Heart right ventricle (tissue), 16 donors: ENCODE data around the gene SGCA. TPM values are rescaled to one million over a fixed set of nuclear protein-coding genes. Genes with fewer than 3 reads are reported as not detected.

ENCODE experiments used
- ATAC-seq, 8 donors: fragments of 200-7000 bp; cut with Tn5 transposase; one replicate each; pipeline ENCODE4 v1.9.1; 2020; ENCODE audit warnings: mild to moderate bottlenecking in 8 of 8, moderate library complexity in 8 of 8, moderate number of reproducible peaks in 1 of 8
- DNase-seq, 2 donors: peaks; one replicate each; pipeline ENCODE4 v3.0.0-alpha.2; 2020
- H3K27ac ChIP-seq, 10 donors: fragments of 200-600 bp; sonication (generic) in 2 of 10; one replicate each; pipeline versions ENCODE4 v1.5.0 to v1.8.0; 2020 to 2022; ENCODE audit warnings: mild to moderate bottlenecking in 3 of 10
- H3K27me3 ChIP-seq, 7 donors: fragments of 200-600 bp; one replicate each; pipeline ENCODE4 v1.8.0; 2021 to 2022; ENCODE audit warnings: mild to moderate bottlenecking in 2 of 7
- H3K36me3 ChIP-seq, 9 donors: fragments of 200-600 bp; sonication (generic) in 1 of 9; one replicate each; pipeline versions ENCODE4 v1.5.0 to v1.8.0; 2020 to 2022; ENCODE audit warnings: mild to moderate bottlenecking in 2 of 9
- H3K4me1 ChIP-seq, 9 donors: fragments of 200-600 bp; sonication (generic) in 1 of 9; one replicate each; pipeline versions ENCODE4 v1.5.0 to v1.8.0; 2020 to 2022; ENCODE audit warnings: mild to moderate bottlenecking in 4 of 9
- H3K4me3 ChIP-seq, 10 donors: fragments of 200-600 bp; sonication (generic) in 2 of 10; one replicate each; pipeline versions ENCODE4 v1.5.0 to v1.8.0; 2020 to 2022; ENCODE audit warnings: mild to moderate bottlenecking in 7 of 10, moderate library complexity in 2 of 10
- H3K9me3 ChIP-seq, 11 donors: fragments of 200-600 bp in 10 of 11; sonication (generic) in 2 of 11; one replicate each; pipeline versions ENCODE4 v1.5.0 to v1.8.0; 2013 to 2022; ENCODE audit warnings: mild to moderate bottlenecking in 2 of 11, control low read depth in 1 of 11, moderate library complexity in 1 of 11
- CTCF ChIP-seq, 9 donors: fragments of 200-600 bp; sonication (generic) in 2 of 9; IDR thresholded peaks; one replicate each; pipeline versions ENCODE4 v1.5.0 to v1.8.0; 2021 to 2022; ENCODE audit warnings: antibody characterized with exemption in 9 of 9, mild to moderate bottlenecking in 5 of 9, moderate library complexity in 1 of 9
- WGBS, 2 donors: extraction: QIAGEN DNeasy Blood & Tissue Kit; methylation state at CpG; one replicate each; pipeline ENCODE4 v1.1.7; 2013; ENCODE audit warnings: inconsistent platforms in 1 of 2; 5-methylcytosine and 5-hydroxymethylcytosine counted together
- intact Hi-C, 10 donors: fragments of 100-400 bp; cut with DNase I; formaldehyde crosslinking; loops; one replicate each; pipeline versions ENCODE4 v1.11.1 to v1.14.2; 2022
- polyA plus RNA-seq, 2 donors: library from polyadenylated mRNA; stranded (reverse); fragments of 200-250 nt; gene quantifications; one replicate each; pipeline ENCODE4 v1.2.3, GENCODE V29; 2013
- total RNA-seq, 10 donors: library from RNA; stranded (reverse); fragmentation: NEBNext Ultra II Directional in 3 of 10; extraction: Animal tissue kit (Norgen Biotek cat#: 25700) in 3 of 10; gene quantifications; one replicate each; pipeline versions ENCODE4 v1.2.1 to v1.2.4, GENCODE V29; 2021 to 2023
- donor health status: Arrhythmogenic right ventricular cardiomyopathy.
- donor health status: ischemic (EF 13 %, LVEDD 7.1; RV severe dilation, severe dysfunction).
- donor health status: healthy with polysubstance abuse.
- donor health status: DM: no; HTN: yes; CAD: no.
- donor health status: DM: no; HTN: no; CAD: no.
- donor health status: ischemic (EF 25% LVEDD 6.9; RV normal size, moderate dysfunction).
- donor health status: ischemic (EF 25% LVEDD 5.7; RV mildly dilated, moderate dysfunction).
- donor health status: healthy.
- donor health status: DM: yes; HTN: yes; CAD: no.
- donor health status: Ischemic cardiomyopathy.
- donor health status: ischemic (EF 35%, LVEDD 5.7; RV mildly dilated, moderate dysfunction).
- donor health status: nonischemic (EF 11% LVEDD 7.7; RV severe dilation, severe dysfunction).
- donor health status: DM: yes; HTN: yes; CAD: no.
- donor health status: PGD.
- donor health status: ischemic (EF 29% LVEDD 5.4; RV normal size, mild dysfunction).
- donor health status: nonischemic (EF 23%, LVEDD 6.1; RV moderate dilation, normal function).

The SGCA gene
- total and polyA plus RNA-seq, 12 donors = 136 to 314 (median 158) TPM

DNA sequence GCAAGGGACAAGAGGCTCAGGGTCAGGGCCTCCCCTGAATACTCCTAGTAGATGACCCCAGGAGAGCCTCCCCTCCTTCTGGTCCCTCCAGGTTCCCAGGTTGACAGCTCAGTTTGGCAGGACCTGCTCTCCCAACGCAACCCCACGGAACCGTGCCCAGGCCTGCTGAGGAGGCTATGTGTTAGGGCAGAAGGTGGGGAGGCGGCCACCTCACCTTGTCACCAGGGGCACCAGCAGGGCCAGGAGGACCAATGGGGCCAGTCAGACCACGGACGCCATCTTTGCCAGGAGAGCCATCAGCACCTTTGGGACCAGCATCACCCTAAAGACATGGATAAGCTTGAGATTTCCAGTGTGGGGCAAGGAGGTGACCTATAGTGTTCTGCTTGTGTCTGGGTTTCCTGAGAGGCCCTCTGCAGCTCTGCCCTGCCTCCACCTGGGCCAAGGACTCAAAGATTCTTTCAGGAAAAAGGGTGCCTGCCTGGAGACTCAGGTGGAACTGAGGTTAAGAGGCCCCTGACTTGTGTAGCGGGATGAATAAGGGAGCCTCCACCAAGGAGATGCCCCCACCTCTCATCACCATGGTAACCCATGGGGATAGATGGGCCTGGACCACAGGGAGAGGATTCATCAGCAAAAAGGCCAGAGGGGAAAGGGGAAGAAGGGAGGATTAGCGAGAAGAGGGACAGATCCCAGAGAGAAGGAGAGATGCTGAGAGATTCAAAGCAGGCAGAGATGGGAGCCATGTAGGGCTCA, 25.0 kb downstream of the SGCA start:
- Histone ChIP-seq H3K27ac (no peak overlapping the region), H3K4me1 (no peaks in the 10 kb centered on the region), H3K27me3 (no peaks in the 10 kb centered on the region), H3K4me3 (no peak overlapping the region), H3K9me3 (no peaks in the 10 kb centered on the region), H3K36me3 (peaks cover 0 to 100% (median 47%) of the 10 kb centered on the region in 9 donors)
- DNase-seq (no peak), ATAC-seq (no peak)
- WGBS, 2 donors = 84 to 86% methylated on average over 8 of the region's 8 CpGs
- intact Hi-C loops = no loop called here
- TF ChIP-seq CTCF (IDR thresholded peaks at IDR 0.05) = no peak

- no peak for TF ChIP-seq CTCF (IDR thresholded peaks at IDR 0.05)
- no peak for DNase-seq
- 70 to 75% methylated on average over 21 of the region's 21 CpGs for WGBS, 2 donors
- H3K27ac ChIP-seq = peak overlapping the region in 1 of 10 donors; percentile 12
- H3K36me3 ChIP-seq = peaks cover 0 to 100% (median 50%) of the 10 kb centered on the region in 9 donors
- H3K4me1 ChIP-seq = peaks cover 0 to 1% (median 0%) of the 10 kb centered on the region in 9 donors
- intact Hi-C loops = no loop called here
- H3K27me3 ChIP-seq = no peaks in the 10 kb centered on the region
- no peak for ATAC-seq
- no peaks in the 10 kb centered on the region for H3K9me3 ChIP-seq
- H3K4me3 ChIP-seq = no peak overlapping the region
Observed at GRCh38 chr17:50191359-50192143, 25.7 kb downstream of the SGCA start.

- no peaks in the 10 kb centered on the region for H3K27me3 ChIP-seq
- H3K9me3 ChIP-seq = no peaks in the 10 kb centered on the region
- H3K36me3 ChIP-seq = peaks cover 0 to 100% (median 46%) of the 10 kb centered on the region in 9 donors
- no peak overlapping the region for H3K4me3 ChIP-seq
- ATAC-seq = no peak
- WGBS, 2 donors = 65 to 75% methylated on average over 4 of the region's 4 CpGs
- intact Hi-C loops = no loop called here
- TF ChIP-seq CTCF (IDR thresholded peaks at IDR 0.05) = no peak
- peak overlapping the region in 1 of 10 donors; percentile 26 for H3K27ac ChIP-seq
- no peak for DNase-seq
- peaks cover 0 to 5% (median 0%) of the 10 kb centered on the region in 9 donors for H3K4me1 ChIP-seq
Observed at GRCh38 chr17:50192144-50192617, 26.4 kb downstream of the SGCA start.

GRCh38 chr17:50192618-50193291, 26.9 kb downstream of the SGCA start:
- Histone ChIP-seq H3K4me3 (no peak overlapping the region), H3K4me1 (peaks cover 0 to 9% (median 5%) of the 10 kb centered on the region in 9 donors), H3K27me3 (no peaks in the 10 kb centered on the region), H3K27ac (peak overlapping the region in 1 of 10 donors; percentile 26), H3K36me3 (peaks cover 0 to 100% (median 52%) of the 10 kb centered on the region in 9 donors), H3K9me3 (no peaks in the 10 kb centered on the region)
- TF ChIP-seq CTCF (IDR thresholded peaks at IDR 0.05) = no peak
- DNase-seq (no peak), ATAC-seq (no peak)
- 82 to 83% methylated on average over 16 of the region's 16 CpGs for WGBS, 2 donors
- intact Hi-C loops = no loop called here
